Neuron (in vitro differentiated cells): Measurements from ENCODE around the gene ITGAX.
"Not testable (repeated sequence)": the region's sequence is repeated elsewhere in the genome, so short reads cannot be mapped to it uniquely, and the experiment has no call there.

Experiments used
- H2AFZ ChIP-seq: one replicate; pipeline ENCODE4 v1.6.1; 2013; ENCODE audit warnings: low read depth, mild to moderate bottlenecking, inconsistent platforms, low read length, moderate library complexity
- H3K27me3 ChIP-seq: one replicate; pipeline ENCODE4 v1.6.1; 2013; ENCODE audit warnings: low read length; ENCODE audit not compliant: insufficient read depth
- H3K36me3 ChIP-seq: one replicate; pipeline ENCODE4 v1.6.1; 2013; ENCODE audit warnings: low read length; ENCODE audit not compliant: insufficient read depth
- H3K4me1 ChIP-seq: one replicate; pipeline ENCODE4 v1.6.1; 2013; ENCODE audit warnings: low read length; ENCODE audit not compliant: insufficient read depth
- H3K4me3 ChIP-seq: 2 replicates; pipeline ENCODE4 v1.5.1; 2013; ENCODE audit warnings: mild to moderate bottlenecking, low read length, moderate library complexity
- H3K9me3 ChIP-seq: one replicate; pipeline ENCODE4 v1.6.1; 2013; ENCODE audit warnings: low read length

The ITGAX gene

GRCh38 chr16:31332544-31332943 is 22.4 kb upstream of the ITGAX start:
- H2AFZ ChIP-seq, result no peak overlapping the region
- H3K36me3 ChIP-seq, result no peaks in the 10 kb centered on the region
- H3K4me1 ChIP-seq, result no peaks in the 10 kb centered on the region
- H3K27me3 ChIP-seq, result peaks cover 46% of the 10 kb centered on the region
- peaks cover 3% of the 10 kb centered on the region for H3K9me3 ChIP-seq
- H3K4me3 ChIP-seq, result no peak overlapping the region

GRCh38 chr16:31333686-31334649 is 21.0 kb upstream of the ITGAX start:
- Histone ChIP-seq H3K27me3 (peaks cover 42% of the 10 kb centered on the region), H3K4me3 (no peak overlapping the region)

GRCh38 chr16:31334934-31335333 is 20.0 kb upstream of the ITGAX start:
- H3K27me3 ChIP-seq, result peaks cover 33% of the 10 kb centered on the region
- H3K36me3 ChIP-seq, result no peaks in the 10 kb centered on the region
- H3K4me3 ChIP-seq, result no peak overlapping the region
- H3K9me3 ChIP-seq, result peaks cover 3% of the 10 kb centered on the region
- H3K4me1 ChIP-seq, result no peaks in the 10 kb centered on the region
- H2AFZ ChIP-seq, result no peak overlapping the region

More at GRCh38 chr16:31333686-31334649, 21.0 kb upstream of the ITGAX start:
- Histone ChIP-seq H3K9me3 (peaks cover 3% of the 10 kb centered on the region), H3K36me3 (no peaks in the 10 kb centered on the region), H2AFZ (no peak overlapping the region), H3K4me1 (no peaks in the 10 kb centered on the region)

DNA sequence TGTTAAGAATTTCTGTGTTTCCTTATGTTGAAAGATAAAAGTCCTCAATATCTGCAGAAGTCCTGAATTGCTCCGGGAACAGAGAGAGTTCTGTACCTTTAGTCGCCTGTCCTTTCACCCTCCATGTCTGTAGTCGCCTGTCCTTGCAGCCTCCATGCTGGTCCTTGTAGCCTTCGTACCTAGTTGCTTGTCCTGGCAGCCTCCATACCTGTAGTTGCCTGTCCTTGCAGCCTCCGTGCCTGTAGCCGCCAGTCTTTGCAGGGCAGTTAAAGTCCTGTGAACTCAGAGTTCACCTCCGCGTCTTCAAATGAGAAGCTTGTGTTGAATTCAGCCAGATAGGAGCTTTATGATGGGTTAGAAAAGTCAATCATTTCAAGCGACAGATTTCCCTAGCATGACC is 19.5 kb upstream of the ITGAX start:
- Histone ChIP-seq H3K27me3 (peaks cover 28% of the 10 kb centered on the region), H3K9me3 (peaks cover 3% of the 10 kb centered on the region), H2AFZ (no peak overlapping the region), H3K36me3 (no peaks in the 10 kb centered on the region), H3K4me1 (no peaks in the 10 kb centered on the region), H3K4me3 (no peak overlapping the region)

DNA sequence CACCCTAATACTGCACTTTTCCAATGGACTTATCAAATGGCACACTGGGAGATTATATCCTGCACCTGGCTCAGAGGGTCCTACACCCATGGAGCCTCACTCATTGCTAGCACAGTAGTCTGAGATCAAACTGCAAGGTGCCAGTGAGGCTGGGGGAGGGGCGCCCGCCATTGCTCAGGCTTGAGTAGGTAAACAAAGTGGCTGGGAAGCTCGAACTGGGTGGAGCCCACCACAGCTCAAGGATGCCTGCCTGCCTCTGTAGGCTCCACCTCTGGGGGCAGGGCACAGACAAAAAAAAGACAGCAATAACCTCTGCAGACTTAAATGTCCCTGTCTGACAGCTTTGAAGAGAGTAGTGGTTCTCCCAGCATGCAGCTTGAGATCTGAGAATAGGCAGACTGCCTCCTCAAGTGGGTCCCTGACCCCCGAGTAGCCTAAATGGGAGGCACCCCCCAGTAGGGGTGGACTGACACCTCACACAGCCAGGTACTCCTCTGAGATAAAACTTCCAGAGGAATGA is 16.8 kb upstream of the ITGAX start:
- not testable (repeated sequence) for H3K4me1 ChIP-seq, H3K9me3 ChIP-seq, H2AFZ ChIP-seq, H3K4me3 ChIP-seq, H3K27me3 ChIP-seq, H3K36me3 ChIP-seq

GRCh38 chr16:31344712-31345111 is 10.3 kb upstream of the ITGAX start:
- Histone ChIP-seq H3K4me3 (no peak overlapping the region), H2AFZ (no peak overlapping the region), H3K9me3 (no peaks in the 10 kb centered on the region), H3K27me3 (peaks cover 2% of the 10 kb centered on the region), H3K4me1 (no peaks in the 10 kb centered on the region), H3K36me3 (no peaks in the 10 kb centered on the region)

GRCh38 chr16:31347445-31347844 is 7.5 kb upstream of the ITGAX start:
- no peaks in the 10 kb centered on the region for H3K36me3 ChIP-seq
- no peaks in the 10 kb centered on the region for H3K4me1 ChIP-seq
- H3K27me3 ChIP-seq, result peaks cover 8% of the 10 kb centered on the region
- H3K4me3 ChIP-seq, result no peak overlapping the region
- no peaks in the 10 kb centered on the region for H3K9me3 ChIP-seq
- H2AFZ ChIP-seq, result no peak overlapping the region

- Histone ChIP-seq H3K27me3 (peaks cover 8% of the 10 kb centered on the region), H3K4me3 (no peak overlapping the region), H3K9me3 (no peaks in the 10 kb centered on the region), H3K4me1 (no peaks in the 10 kb centered on the region), H3K36me3 (no peaks in the 10 kb centered on the region), H2AFZ (no peak overlapping the region)
Observed at GRCh38 chr16:31348579-31348978, 6.4 kb upstream of the ITGAX start.

DNA sequence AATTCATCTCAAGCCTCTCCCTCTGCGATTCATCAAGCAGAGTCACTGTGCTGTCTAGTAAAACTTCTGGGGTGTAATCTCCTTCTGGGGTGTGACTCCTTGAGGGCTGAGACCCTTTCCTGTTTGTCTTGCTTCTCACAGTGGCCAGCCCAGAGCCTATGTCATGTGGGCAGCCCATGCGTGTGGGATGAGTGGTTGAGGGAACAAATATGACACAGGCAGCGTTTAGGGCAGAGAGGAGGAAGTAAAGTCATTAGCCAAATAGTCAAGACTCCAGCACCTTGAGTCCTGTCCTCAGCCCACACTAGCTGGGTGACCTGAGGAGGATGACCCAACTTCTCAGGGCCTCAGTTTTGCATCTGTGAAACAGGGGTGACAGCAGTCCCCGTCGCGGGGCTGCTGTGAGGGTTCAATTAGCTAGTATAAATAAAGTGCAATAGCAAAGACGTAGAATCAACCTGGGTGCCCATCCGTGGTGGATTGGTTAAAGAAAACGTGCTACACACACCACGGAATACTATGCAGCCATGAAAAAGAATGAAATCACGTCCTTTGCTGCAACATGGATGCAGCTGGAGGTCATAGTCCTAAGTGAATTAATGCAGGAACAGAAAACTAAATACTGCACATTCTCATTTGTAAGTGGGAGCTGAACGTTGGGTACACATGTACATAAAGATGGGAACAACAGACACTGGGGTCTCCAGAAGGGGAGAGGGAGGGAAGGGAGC is 4.5 kb upstream of the ITGAX start:
- Histone ChIP-seq H3K9me3 (no peaks in the 10 kb centered on the region), H3K27me3 (peaks cover 14% of the 10 kb centered on the region)

DNA sequence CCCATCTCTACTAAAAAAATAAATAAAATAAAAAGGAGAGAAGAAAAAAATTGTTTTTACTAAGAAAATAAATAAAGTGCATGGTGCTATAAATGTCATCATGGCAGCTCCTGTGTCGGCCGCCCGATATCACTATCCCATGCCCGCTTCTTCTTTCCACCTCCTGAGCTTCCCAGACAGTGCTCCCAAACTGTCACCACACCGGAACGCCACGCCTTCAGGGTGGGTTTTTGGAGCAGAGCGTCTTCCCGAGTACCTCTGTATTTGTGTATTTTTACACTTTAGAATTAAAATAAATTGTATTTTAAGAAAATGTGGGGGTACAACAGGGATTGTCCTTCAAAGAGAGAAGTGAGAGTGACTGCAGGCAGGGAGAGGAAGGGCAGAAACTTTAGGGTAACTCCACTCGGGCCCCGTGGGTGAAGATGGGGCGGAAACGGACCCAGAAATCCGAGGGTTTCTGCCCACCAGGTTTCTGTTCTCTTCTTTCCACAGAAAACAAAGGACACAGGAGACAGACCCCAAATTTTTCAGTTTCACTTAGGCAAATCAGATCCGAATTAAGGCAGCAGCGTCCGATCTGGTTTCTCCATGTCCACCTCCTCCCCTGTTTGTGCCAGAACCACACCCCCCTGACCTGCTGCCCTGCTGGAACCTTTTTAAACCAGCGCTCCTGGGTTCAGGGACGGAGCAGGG is 3.6 kb upstream of the ITGAX start:
- H2AFZ ChIP-seq, result no peak overlapping the region

More for the DNA sequence above, 4.5 kb upstream of the ITGAX start:
- no peaks in the 10 kb centered on the region for H3K4me1 ChIP-seq
- no peak overlapping the region for H3K4me3 ChIP-seq
- no peak overlapping the region for H2AFZ ChIP-seq
- no peaks in the 10 kb centered on the region for H3K36me3 ChIP-seq

DNA sequence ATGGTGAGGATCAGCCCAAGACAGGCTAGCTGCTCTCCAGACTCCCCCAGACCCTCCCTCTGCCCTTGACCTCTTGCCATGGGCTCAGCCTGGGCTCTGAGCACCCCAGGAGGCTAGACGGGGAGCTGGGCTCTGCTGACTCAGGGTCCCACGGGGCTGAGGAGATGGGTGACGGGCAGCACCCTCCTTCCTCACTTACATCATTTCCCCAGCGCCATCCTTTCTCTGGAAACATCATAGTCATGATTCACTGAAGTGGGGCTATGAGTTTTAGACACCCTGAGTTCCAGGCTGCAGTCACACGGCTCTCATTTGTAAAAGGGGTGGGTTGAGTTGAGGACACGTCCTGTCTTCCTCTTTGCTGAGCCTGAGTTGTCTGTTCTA is 3.0 kb upstream of the ITGAX start:
- Histone ChIP-seq H2AFZ (no peak overlapping the region), H3K4me1 (no peaks in the 10 kb centered on the region), H3K36me3 (no peaks in the 10 kb centered on the region), H3K27me3 (peaks cover 19% of the 10 kb centered on the region), H3K9me3 (no peaks in the 10 kb centered on the region), H3K4me3 (no peak overlapping the region)

More for the DNA sequence above, 3.6 kb upstream of the ITGAX start:
- no peaks in the 10 kb centered on the region for H3K4me1 ChIP-seq
- no peaks in the 10 kb centered on the region for H3K9me3 ChIP-seq
- no peak overlapping the region for H3K4me3 ChIP-seq
- peaks cover 19% of the 10 kb centered on the region for H3K27me3 ChIP-seq
- no peaks in the 10 kb centered on the region for H3K36me3 ChIP-seq

GRCh38 chr16:31352376-31353115 is 2.4 kb upstream of the ITGAX start:
- Histone ChIP-seq H3K4me1 (no peaks in the 10 kb centered on the region), H3K36me3 (no peaks in the 10 kb centered on the region), H3K27me3 (peaks cover 19% of the 10 kb centered on the region), H3K9me3 (no peaks in the 10 kb centered on the region), H2AFZ (no peak overlapping the region), H3K4me3 (no peak overlapping the region)
